Loucy (cell line): ENCODE measurements around the gene DSCAML1.

Experiments
- EZH2phosphoT487 ChIP-seq: fragments of 200-600 bp; IDR thresholded peaks from 2 replicates; pipeline ENCODE4 v1.6.1; 2018; ENCODE audit warnings: antibody characterized with exemption, mild to moderate bottlenecking, moderate library complexity, borderline replicate concordance
- TF ChIP-seq, protein P1 (sequence below): fragments of 200-600 bp; sonication (generic); conservative IDR thresholded peaks from 2 replicates; pipeline ENCODE4 v1.5.1; 2014; ENCODE audit warnings: mild to moderate bottlenecking, antibody characterized with exemption, low read length

DNA sequence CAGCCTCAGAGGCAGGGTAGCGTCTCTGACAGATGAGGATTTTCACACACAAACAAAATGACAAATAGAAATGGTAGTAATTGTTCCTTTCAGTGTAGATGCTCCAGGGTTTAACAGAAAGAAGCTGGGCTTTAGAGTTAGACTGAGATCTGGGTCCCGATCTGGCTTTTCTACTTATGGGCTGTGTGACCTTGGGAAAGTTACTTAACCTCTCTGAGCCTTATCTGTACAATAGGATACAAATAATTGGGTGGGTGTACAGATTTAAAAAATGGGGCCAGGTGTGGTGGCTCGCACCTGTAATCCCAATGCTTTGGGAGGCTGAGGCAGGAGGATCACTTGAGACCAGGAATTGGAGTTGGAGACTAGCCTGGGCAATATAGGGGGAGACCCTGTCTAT is 264.4 kb downstream of the DSCAML1 start:
- TF ChIP-seq, protein P1, sequence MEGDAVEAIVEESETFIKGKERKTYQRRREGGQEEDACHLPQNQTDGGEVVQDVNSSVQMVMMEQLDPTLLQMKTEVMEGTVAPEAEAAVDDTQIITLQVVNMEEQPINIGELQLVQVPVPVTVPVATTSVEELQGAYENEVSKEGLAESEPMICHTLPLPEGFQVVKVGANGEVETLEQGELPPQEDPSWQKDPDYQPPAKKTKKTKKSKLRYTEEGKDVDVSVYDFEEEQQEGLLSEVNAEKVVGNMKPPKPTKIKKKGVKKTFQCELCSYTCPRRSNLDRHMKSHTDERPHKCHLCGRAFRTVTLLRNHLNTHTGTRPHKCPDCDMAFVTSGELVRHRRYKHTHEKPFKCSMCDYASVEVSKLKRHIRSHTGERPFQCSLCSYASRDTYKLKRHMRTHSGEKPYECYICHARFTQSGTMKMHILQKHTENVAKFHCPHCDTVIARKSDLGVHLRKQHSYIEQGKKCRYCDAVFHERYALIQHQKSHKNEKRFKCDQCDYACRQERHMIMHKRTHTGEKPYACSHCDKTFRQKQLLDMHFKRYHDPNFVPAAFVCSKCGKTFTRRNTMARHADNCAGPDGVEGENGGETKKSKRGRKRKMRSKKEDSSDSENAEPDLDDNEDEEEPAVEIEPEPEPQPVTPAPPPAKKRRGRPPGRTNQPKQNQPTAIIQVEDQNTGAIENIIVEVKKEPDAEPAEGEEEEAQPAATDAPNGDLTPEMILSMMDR, result no peak
- no peak for TF ChIP-seq EZH2phosphoT487
